Measurements from ENCODE around the gene TOR1AIP1. TPM values are rescaled to one million over a fixed set of nuclear protein-coding genes. Genes with fewer than 3 reads are reported as not detected.
"Not testable (repeated sequence)": the region's sequence is repeated elsewhere in the genome, so short reads cannot be mapped to it uniquely, and the experiment has no call there.

Gene TOR1AIP1
- total RNA-seq, 1 experiment from 2014 or later = 77.8 TPM

DNA sequence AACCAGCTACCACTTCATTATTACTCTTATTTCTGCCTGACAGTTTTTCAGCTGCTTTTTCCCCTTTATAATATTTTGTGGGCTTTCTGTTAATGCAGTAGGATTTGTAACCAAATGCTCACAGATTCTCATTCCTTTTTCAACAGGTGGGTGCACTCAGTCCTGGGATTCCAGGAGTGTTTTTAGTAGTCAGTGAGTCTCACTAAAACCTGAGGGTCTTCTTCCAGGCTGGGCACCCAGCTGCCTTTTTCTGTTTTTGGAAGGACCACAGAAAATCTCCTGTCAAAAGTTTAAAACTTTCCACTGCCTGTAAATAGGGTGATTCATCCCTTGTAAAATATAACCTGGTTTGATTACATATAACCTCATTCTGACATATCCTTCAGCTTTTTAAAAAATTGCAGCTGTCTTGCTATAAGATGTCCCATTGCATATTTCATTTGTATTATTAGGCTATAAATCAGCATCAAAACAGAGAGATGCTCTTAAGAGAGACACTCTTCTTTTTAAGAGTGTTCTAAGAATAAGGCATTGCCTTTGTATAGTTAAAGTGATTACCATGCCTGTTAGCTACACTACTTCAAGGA, 55.7 kb downstream of the TOR1AIP1 start:
- peak; percentile 22 for DNase-seq (ENCODE audit: low read depth)

DNA sequence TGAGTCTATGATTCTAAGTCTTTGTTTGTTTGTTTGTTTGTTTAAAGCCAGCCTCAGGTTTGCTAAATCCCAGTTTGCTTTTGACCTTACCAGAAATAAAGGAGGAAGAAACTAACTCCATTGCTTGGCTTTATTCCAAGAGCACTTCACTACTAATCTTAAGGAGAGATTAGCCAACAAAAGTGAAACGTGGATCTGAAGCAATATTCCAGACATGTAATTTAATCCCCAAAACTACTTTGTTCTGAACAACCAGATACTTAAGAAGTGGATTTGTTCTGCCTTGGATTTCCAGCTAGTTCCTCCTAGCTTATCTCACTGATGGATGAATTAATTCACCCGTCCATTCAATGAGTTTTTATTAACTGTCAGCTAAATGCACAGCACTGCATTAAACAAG, 56.7 kb downstream of the TOR1AIP1 start:
- DNase-seq (ENCODE audit: low read depth) = peak; percentile 27

DNA sequence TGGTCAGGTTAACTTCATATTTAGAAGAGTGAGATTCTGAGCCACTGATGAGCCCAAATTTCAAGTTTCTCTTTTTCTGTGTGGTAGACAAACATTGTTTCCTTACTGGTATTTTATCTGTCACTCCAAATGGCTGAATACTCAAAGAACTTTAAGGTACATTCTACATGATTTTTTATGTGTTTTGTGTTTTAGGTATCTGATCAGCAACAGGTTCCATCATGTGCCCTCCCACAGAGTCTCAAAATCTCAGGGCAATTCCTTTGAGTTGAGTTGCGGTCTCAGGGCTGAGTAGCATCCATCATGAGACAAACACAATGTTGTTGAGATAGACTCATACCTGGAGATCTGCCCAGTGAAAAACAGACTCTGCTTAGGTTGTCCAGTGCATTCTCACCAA, 57.9 kb downstream of the TOR1AIP1 start:
- peak; percentile 9 for DNase-seq (ENCODE audit: low read depth)

DNA sequence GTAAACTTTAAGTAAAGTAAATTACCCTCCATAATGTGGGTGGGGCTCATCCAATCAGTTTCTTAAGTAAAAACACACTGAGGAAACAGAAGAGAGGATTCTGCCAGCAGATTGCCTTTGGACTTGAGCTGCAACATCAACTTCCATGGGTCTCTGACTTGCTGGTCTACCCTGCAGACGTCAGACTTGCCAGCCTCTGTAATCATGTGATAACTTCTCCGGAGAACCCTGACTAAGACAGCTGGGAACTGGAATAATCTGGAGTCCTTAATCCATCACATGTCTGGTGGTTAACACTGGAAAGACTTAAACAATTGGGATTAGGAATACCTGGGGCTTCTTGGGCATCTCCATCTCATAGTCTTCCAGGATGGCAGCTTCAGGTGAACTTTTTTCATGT, 59.4 kb downstream of the TOR1AIP1 start:
- no peak for DNase-seq (ENCODE audit: low read depth)

DNA sequence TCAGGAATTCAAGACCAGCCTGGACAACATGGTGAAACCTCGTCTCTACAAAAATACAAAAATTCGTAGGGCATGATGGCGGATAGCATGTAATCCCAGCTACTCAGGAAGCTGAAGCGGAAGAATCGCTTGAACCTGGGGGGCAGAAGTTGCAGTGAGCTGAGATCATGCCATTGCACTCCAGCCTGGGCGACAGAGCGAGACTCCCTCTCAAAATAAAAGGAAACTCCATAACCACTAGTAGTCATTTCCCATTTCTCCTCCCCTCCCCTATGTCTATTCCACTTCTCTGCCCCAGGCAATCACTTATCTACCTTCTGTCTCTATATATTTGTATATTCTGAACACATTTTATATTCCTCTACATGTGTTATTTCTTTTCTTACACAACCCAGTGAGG, 68.6 kb downstream of the TOR1AIP1 start:
- no peak for DNase-seq (ENCODE audit: low read depth)

DNA sequence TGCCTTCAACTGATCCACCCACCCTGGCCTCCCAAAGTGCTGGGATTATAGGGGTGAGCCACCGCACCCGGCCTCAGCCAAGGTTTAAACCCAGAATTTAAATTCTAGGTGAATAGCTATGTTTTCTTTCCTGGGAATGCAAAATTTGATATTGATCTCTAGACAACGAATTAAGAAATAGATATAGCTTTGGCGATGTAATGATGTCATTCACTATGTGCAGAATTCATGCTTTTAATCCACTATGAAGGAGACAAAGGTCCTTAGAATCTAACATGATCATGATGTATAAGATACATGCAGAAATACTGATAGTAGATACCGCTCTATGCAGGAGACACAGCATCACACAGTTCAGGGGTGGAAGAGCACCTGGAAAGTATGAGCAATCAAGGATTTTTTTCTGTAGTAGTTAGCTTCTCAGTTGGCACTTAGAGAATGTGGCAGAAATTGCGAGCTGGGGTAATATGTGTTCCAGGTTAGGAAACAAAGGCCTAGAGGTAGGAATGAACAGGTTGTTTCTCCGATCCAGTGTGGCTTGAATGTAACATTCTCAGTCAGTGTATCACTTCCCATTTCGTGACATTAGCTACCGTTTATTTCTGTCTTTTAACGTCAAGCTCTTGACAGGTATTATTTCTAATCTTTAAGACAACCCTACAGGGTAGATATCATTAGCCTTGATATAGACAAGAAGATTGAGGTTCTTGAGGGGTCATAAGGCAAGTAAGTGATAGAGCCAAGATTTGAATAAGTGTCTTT, 69.5 kb downstream of the TOR1AIP1 start:
- no peak for DNase-seq (ENCODE audit: low read depth)

DNA sequence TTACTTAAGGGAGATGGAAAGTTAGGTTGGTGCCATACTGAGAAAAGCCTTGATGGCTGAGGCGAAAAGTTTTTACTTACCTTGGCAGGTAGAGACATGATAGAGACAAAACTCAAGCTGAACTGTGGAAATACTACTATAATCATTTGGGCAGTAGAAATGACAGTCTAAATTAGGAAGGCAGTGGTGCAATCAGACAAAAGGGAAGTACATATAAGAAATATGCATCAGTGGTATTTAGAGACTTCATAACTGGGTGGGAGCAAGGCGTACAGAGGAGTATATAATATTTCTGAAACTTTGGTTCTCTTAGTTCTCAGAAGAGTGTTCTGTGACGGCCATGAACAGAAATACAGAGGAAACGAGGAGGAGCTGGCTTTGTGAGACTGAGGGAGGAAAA, 70.1 kb downstream of the TOR1AIP1 start:
- no peak for DNase-seq (ENCODE audit: low read depth)

DNA sequence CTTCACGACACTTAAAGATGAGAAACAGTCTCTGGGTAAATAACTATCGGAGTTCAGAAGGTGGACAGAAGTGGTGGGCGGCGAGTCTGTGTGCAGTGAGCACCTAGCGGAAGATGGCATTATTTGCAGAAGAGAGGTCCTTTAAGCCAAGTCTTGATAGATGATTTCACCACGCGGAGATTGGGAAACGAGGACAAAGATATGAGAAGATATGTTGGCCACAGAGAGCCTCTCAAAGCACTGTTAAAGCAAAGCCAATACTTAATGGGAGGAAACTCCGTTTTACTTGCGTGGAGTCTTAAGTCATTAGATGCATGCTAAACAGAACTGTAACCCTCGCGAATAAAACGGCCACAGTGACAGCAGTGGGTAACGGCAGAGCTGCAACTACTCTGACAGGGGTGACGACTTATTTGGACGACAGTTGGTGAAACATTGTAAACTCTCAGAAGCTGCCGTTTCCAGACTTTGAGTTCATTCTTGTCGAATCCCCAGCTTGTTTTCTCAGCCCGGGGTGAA, 71.9 kb downstream of the TOR1AIP1 start:
- DNase-seq (ENCODE audit: low read depth) = peak; percentile 62

GRCh38 chr1:179954493-179955286, 72.6 kb downstream of the TOR1AIP1 start, which contains the start of gene CEP350:
TSS of gene CEP350 (plus strand) at chr1:179954810. CDS start at chr1:179986182, 31,372 bp downstream.
- DNase-seq (ENCODE audit: low read depth) = peak; percentile 99

DNA sequence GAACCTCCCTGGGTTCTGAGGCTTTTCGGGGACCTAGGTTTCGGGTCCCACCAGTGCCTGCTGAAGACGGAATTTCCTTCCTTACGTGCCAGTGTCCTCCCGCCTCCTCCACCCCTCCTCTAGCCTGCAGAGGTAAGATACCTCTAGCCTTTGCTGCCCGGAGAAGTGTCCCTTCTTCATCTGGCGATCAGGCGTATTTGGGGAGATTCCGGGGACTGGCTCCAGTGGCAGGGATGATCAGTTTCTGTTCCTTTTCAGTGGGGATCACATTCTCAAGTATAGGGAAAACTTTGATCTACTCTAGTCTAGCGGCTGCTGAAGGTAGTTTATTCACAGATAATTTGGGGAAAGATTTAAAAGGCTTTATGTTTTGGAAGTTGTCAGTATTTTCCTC, 73.2 kb downstream of the TOR1AIP1 start:
- DNase-seq (ENCODE audit: low read depth) = peak; percentile 53

GRCh38 chr1:179955731-179956130, 73.6 kb downstream of the TOR1AIP1 start:
- no peak for DNase-seq (ENCODE audit: low read depth)

DNA sequence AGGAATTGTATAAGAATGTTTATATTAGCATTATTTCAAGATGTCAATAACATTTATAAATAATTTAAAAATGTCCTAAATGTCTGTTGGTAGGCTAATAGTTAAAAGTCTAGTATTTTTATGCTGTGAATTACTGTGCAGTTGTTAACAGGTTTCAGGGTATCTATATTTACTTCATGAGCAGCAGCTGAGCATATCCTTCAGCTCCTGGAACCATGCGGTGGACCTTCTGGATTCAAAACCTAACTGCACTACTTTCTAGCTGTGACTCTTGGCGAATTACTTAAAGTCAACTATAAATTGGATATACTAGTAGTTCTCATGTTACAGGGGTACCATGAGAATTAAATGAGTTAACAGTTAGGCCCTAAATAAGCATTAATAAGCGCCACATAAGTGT, 76.3 kb downstream of the TOR1AIP1 start:
- no peak for DNase-seq (ENCODE audit: low read depth)

GRCh38 chr1:179962168-179962567, 80.1 kb downstream of the TOR1AIP1 start:
- not testable (repeated sequence) for DNase-seq (ENCODE audit: low read depth)

DNA sequence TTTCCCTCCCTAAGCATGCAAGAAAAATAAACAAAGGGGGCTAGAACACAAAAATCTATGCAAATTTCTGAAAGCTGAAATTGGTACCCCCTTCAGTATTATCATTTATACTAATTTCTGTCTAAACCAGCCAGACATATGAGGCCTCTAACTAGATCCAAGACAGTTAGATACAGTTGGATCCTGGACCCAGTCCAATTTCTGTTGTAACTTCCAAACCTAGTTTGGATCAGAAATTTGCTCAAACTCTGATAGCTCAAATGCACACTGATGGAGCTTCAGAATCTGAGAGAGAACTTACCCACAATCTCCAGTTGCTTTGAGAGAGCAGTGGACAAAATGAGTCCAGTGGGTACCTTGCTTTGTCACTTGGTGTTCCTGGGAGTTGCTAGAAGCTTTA, 84.5 kb downstream of the TOR1AIP1 start:
- no peak for DNase-seq (ENCODE audit: low read depth)

GRCh38 chr1:179968284-179968993, 86.4 kb downstream of the TOR1AIP1 start:
- no peak for DNase-seq (ENCODE audit: low read depth)

DNA sequence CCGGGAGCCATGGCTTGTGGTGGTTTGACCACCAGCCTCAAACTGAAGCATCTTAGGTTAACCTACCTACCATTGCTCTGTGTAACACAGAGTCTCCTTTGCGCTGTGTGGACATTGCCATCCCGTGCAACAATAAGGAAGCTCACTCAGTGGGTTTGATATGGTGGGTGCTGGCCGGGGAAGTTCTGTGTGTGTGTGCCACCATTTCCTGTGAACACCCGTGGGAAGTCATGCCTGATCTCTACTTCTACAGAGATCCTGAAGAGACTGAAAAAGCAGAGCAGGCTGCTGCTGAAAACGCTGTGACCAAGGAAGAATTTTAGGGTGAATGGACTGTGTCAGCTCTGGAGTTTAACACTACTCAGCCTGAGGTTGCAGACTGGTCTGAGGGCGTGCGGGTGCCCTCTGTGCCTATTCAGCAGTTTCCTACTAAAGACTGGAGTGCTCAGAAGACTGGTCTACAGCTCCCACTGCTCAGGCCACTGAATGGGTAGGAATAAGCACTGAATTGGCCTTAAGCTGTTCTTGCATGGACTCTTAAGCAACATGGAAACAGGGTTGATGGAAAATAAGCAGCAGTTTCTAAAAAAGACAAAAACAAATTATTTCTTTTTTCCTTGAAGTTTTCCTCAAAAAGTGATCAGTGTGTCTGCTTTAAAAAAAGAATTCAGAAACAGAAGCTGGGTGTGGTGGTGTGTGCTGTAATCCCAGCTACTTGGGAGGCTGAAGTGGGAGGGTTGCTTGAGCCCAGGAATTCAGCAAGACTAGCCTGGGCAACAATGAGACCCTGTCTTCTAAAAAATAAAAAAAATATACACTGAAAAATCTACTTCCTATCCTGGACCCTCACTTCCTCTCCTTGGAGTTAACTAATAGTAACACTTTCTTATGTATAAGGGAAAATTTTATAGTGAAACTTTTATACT, 87.2 kb downstream of the TOR1AIP1 start:
- DNase-seq (ENCODE audit: low read depth) = no peak

Data from M059J (cell line).